ENCODE data around the gene FNTB.

The FNTB gene, protein sequence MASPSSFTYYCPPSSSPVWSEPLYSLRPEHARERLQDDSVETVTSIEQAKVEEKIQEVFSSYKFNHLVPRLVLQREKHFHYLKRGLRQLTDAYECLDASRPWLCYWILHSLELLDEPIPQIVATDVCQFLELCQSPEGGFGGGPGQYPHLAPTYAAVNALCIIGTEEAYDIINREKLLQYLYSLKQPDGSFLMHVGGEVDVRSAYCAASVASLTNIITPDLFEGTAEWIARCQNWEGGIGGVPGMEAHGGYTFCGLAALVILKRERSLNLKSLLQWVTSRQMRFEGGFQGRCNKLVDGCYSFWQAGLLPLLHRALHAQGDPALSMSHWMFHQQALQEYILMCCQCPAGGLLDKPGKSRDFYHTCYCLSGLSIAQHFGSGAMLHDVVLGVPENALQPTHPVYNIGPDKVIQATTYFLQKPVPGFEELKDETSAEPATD

DNA sequence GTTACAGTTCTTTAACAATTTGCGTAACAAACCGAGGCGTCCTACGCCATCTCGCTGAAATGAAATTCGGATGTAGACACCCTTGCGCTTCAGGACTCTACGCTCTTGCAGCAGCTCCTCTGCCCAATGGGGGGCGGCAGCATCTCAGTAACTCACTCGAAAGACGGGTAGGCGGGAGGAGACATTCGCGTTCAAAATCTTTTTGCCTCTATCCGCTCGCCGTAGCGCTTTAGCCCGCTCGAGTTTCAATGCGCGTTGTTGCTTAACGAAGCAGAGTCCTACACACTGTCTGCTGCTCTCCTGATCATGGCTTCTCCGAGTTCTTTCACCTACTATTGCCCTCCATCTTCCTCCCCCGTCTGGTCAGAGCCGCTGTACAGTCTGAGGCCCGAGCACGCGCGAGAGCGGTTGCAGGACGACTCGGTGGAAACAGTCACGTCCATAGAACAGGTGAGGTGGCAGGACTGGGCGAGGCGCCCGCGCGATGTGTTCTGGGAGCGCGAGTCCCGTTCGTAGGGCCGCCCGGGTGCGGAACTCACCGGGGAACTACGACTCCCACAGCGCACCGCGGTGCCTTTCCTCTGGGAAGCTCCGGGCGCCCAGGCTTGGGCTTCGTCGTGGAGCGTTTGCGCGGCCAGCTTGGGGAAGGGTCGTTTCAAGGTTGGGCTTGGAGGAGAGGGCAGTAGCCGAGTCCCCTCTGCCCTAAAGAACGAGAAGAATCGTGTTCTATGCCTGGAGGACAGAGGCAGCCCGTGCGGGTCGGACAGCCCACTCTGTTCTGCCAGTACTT lies at the start of gene FNTB:
Gene FNTB, plus strand, starts transcription at position 248 of the 790 bp plus-strand sequence. Its CDS starts 59 bp downstream, at position 307.
- peak within 1 kb of the TSS; percentile 92 for H3K4me3 ChIP-seq (replicated peaks; ENCODE audit: low read depth, low read length)
- TF ChIP-seq, protein P1, sequence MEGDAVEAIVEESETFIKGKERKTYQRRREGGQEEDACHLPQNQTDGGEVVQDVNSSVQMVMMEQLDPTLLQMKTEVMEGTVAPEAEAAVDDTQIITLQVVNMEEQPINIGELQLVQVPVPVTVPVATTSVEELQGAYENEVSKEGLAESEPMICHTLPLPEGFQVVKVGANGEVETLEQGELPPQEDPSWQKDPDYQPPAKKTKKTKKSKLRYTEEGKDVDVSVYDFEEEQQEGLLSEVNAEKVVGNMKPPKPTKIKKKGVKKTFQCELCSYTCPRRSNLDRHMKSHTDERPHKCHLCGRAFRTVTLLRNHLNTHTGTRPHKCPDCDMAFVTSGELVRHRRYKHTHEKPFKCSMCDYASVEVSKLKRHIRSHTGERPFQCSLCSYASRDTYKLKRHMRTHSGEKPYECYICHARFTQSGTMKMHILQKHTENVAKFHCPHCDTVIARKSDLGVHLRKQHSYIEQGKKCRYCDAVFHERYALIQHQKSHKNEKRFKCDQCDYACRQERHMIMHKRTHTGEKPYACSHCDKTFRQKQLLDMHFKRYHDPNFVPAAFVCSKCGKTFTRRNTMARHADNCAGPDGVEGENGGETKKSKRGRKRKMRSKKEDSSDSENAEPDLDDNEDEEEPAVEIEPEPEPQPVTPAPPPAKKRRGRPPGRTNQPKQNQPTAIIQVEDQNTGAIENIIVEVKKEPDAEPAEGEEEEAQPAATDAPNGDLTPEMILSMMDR (IDR thresholded peaks at IDR 0.05; ENCODE audit: low read length, missing control alignments): peak; percentile 86
- DNase-seq (ENCODE audit: low read depth): peak; percentile 98

DNA sequence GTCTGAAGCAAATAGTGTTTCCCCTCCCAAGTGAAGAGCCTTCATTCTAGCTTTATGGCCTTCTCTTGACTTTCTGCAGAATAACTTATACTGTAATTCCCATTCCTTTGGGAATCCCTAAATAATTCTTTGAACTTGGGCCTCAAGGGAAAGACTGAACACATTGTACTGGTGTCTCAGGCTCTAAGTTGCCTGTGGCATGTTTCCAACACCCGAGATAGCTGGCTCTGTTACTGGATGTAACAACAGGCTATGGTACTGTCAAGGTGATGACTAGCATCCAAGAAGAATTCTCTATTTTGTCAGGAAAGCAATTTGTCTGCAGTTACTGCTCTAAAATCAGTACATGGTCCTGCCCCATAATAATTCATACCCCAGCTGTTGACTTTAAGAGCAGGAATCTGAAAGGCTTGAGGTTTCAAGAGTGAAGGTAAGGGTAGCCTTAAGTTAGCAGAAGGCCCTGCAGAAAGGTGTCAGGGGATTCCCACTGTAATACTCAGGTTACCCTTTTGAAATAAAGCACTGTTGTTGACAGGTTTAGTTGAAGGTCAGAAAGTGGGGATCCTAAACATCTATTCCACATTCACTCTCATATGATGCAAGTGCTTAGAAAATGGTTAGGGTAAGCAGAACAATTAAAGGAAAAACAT lies 49.4 kb upstream of the FNTB start:
- DNase-seq (ENCODE audit: low read depth): peak; percentile 42
- H3K4me3 ChIP-seq (replicated peaks; ENCODE audit: low read depth, low read length): no peak overlapping the region
- TF ChIP-seq, protein P1 (IDR thresholded peaks at IDR 0.05; ENCODE audit: low read length, missing control alignments): no peak

DNA sequence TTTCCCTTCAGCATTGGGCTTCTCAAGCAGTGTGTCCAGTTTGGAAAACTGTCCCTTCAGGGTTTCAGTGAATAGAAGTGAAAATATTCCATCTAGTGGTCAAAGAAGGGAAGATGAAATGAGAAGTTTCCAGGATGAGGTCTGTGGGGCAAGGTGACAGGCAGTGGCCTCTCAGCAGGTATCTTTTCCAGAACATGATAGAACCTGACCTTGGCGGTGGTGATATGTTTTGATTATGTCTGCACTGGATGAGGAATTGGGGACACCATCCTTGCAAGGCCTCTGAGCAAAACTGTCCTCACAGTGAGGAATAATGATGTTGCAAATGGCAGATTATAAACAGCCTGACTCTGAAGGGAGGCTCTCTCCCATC lies 48.9 kb upstream of the FNTB start:
- peak; percentile 31 for DNase-seq (ENCODE audit: low read depth)
- TF ChIP-seq, protein P1 (IDR thresholded peaks at IDR 0.05; ENCODE audit: low read length, missing control alignments): peak; percentile 43
- H3K4me3 ChIP-seq (replicated peaks; ENCODE audit: low read depth, low read length): no peak overlapping the region

DNA sequence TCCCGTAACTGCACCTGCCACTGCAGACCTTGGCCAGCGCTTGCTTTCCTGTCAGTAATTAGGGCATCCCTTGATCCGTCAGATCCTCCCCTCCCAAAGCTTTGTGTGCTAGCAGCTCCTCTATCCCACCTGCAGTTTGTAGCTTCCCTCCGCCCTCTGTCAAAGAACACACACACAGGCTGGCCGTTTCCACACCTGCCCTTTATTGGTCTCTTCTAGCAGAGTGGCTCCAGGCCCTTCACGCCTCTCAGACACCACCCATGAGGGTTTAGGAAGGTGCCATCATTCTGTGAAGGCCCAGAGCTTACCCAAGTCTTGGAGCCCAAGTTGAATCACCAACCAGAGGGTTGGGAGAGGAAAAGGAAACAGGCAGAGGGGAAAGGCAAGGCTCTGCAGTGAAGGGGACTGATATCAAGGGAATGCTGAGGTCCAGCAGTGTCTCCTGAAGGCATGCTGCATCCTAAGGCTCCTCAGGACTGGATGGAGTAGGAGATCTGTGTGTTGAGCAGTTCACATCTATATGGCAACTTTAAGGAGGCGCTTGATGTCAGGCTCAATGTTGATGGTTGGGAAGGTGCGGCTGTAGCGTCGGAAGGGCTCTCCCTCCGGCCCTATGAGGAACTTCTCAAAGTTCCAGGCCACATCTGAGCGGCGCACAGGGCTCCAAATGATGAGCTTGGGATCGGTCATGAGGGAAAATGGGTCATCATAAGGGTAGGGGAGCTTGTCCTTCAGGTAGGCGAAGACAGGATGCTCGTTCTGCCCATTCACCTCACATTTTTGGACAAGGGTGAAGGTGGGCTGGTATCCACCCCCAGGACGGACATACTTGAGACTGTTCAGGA lies 47.5 kb upstream of the FNTB start:
- TF ChIP-seq, protein P1 (IDR thresholded peaks at IDR 0.05; ENCODE audit: low read length, missing control alignments): no peak
- no peak for DNase-seq (ENCODE audit: low read depth)

DNA sequence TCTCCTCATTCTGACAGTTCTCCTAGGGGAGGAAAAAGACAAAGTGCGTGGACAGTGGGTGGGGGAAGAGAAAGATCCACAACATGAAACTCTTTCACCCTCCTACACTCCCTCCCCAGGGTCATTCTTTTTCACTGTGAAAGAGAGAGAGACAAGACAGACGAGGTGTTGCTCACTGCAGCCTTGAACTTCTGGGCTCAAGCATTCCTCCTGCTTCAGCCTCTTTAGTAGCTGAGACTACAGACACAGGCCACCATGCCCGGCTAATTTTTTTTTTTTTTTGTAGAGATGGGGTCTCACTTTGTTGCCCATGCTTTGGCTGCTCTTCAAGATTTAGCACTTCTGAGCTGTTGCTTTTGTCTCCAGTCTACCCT lies 46.9 kb upstream of the FNTB start:
- DNase-seq (ENCODE audit: low read depth): no peak
- TF ChIP-seq, protein P1 (IDR thresholded peaks at IDR 0.05; ENCODE audit: low read length, missing control alignments): no peak
- no peak overlapping the region for H3K4me3 ChIP-seq (replicated peaks; ENCODE audit: low read depth, low read length)

More for the DNA sequence above, 47.5 kb upstream of the FNTB start:
- no peak overlapping the region for H3K4me3 ChIP-seq (replicated peaks; ENCODE audit: low read depth, low read length)

DNA sequence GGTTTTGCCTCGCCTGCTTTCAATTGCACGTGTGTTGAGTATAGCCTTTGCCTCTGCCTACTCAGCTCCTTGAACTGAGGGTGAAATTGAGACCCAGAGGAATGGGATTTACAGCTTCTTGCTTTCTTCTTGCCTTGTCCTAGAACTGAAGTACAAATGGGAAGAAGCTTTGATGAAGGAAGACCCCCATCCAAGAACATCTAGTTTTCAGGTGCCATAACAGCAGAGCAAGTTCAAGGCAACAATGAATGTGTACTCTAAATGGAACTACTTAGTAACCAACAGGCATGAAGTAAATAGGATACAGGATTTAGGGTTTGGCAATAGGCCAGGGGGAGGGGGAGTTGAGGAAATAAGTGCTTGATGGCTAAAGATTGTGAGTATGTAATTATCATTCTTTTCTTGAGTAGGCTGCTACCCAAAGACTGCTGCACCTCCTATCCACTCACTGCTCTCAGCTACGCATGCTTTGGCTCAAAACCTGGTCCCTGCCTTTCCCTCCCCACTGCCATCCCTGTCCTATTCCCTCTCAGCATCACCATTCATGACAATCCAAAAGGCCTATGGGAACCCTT lies 46.3 kb upstream of the FNTB start:
- H3K4me3 ChIP-seq (replicated peaks; ENCODE audit: low read depth, low read length): no peak overlapping the region
- TF ChIP-seq, protein P1 (IDR thresholded peaks at IDR 0.05; ENCODE audit: low read length, missing control alignments): no peak
- no peak for DNase-seq (ENCODE audit: low read depth)
